Liver (tissue), 9 donors: Measurements from ENCODE around the gene HDAC8. TPM values are rescaled to one million over a fixed set of nuclear protein-coding genes. Genes with fewer than 3 reads are reported as not detected.

ENCODE experiments used
- DNase-seq: peaks from one replicate; pipeline ENCODE4 v3.0.0-alpha.2; 2017; ENCODE audit warnings: low spot score
- H3K27ac ChIP-seq, 2 donors: one replicate each; pipeline ENCODE4 v1.7.0; 2013; ENCODE audit warnings: inconsistent platforms in 2 of 2, low read length in 2 of 2, control low read depth in 1 of 2, low read depth in 1 of 2, mild to moderate bottlenecking in 1 of 2
- H3K27me3 ChIP-seq, 4 donors: one replicate each; pipeline versions ENCODE4 v1.6.1 to v1.7.0; 2013; ENCODE audit warnings: low read length in 3 of 4, inconsistent platforms in 1 of 4, mild to moderate bottlenecking in 1 of 4, moderate library complexity in 1 of 4; ENCODE audit not compliant: control insufficient read depth in 4 of 4, insufficient read depth in 4 of 4
- H3K36me3 ChIP-seq, 4 donors: one replicate each; pipeline versions ENCODE4 v1.6.1 to v1.7.0; 2013; ENCODE audit warnings: low read length in 3 of 4, mild to moderate bottlenecking in 3 of 4, low read depth in 1 of 4, moderate library complexity in 1 of 4; ENCODE audit not compliant: control insufficient read depth in 4 of 4, insufficient read depth in 3 of 4
- H3K4me1 ChIP-seq, 4 donors: one replicate each; pipeline versions ENCODE4 v1.6.1 to v1.7.0; 2013; ENCODE audit warnings: low read length in 3 of 4, mild to moderate bottlenecking in 3 of 4, moderate library complexity in 1 of 4; ENCODE audit not compliant: control insufficient read depth in 4 of 4, insufficient read depth in 4 of 4
- H3K4me3 ChIP-seq, 3 donors: one replicate each; pipeline versions ENCODE4 v1.6.1 to v1.7.0; 2013; ENCODE audit warnings: low read length in 3 of 3, control low read depth in 1 of 3, low read depth in 1 of 3, mild to moderate bottlenecking in 1 of 3
- H3K9ac ChIP-seq, 2 donors: one replicate each; pipeline ENCODE4 v1.7.0; 2013; ENCODE audit warnings: low read length in 2 of 2, mild to moderate bottlenecking in 2 of 2, moderate library complexity in 2 of 2, control low read depth in 1 of 2, low read depth in 1 of 2
- H3K9me3 ChIP-seq, 4 donors: one replicate each; pipeline versions ENCODE4 v1.6.1 to v1.7.0; 2013; ENCODE audit warnings: low read length in 3 of 4; ENCODE audit not compliant: control insufficient read depth in 4 of 4
- ATF3 ChIP-seq: IDR thresholded peaks from 2 replicates; pipeline ENCODE4 v1.6.1; 2016; ENCODE audit warnings: antibody characterized with exemption
- CTCF ChIP-seq: fragments of 150-350 bp; IDR thresholded peaks from 2 replicates; pipeline ENCODE4 v1.5.1; 2017; ENCODE audit warnings: improper control_type of control experiment, low read depth, low read length; ENCODE audit not compliant: missing input control
- EGR1 ChIP-seq, 2 donors: IDR thresholded peaks; 2 replicates each; pipeline ENCODE4 v1.6.1; 2016 to 2018; ENCODE audit warnings: antibody characterized with exemption in 2 of 2, low read depth in 2 of 2
- FOXA1 ChIP-seq: IDR thresholded peaks from 2 replicates; pipeline ENCODE4 v1.6.1; 2016; ENCODE audit warnings: antibody characterized with exemption
- FOXA2 ChIP-seq: IDR thresholded peaks from 2 replicates; pipeline ENCODE4 v1.6.1; 2016; ENCODE audit warnings: antibody characterized with exemption
- GABPA ChIP-seq, 2 donors: IDR thresholded peaks in 1 of 2; conservative IDR thresholded peaks in 1 of 2; 2 replicates each; pipeline ENCODE4 v1.6.1; 2016; ENCODE audit warnings: antibody characterized with exemption in 2 of 2, mild to moderate bottlenecking in 1 of 2, moderate library complexity in 1 of 2
- HNF4A ChIP-seq, 2 donors: conservative IDR thresholded peaks; 2 replicates each; pipeline ENCODE4 v1.6.1; 2016; ENCODE audit warnings: antibody characterized with exemption in 2 of 2, mild to moderate bottlenecking in 2 of 2
- HNF4G ChIP-seq: IDR thresholded peaks from 2 replicates; pipeline ENCODE4 v1.6.1; 2016; ENCODE audit warnings: antibody characterized with exemption
- JUND ChIP-seq, 2 donors: IDR thresholded peaks; 2 replicates each; pipeline ENCODE4 v1.6.1; 2016; ENCODE audit warnings: antibody characterized with exemption in 2 of 2
- MAX ChIP-seq: IDR thresholded peaks from 2 replicates; pipeline ENCODE4 v1.6.1; 2016; ENCODE audit warnings: antibody characterized with exemption
- NR2F2 ChIP-seq: IDR thresholded peaks from 2 replicates; pipeline ENCODE4 v1.6.1; 2016; ENCODE audit warnings: antibody characterized with exemption
- RAD21 ChIP-seq, 2 donors: IDR thresholded peaks; 2 replicates each; pipeline ENCODE4 v1.6.1; 2016; ENCODE audit warnings: antibody characterized with exemption in 2 of 2, mild to moderate bottlenecking in 2 of 2
- REST ChIP-seq: IDR thresholded peaks from 2 replicates; pipeline ENCODE4 v1.6.1; 2016; ENCODE audit warnings: antibody characterized with exemption, mild to moderate bottlenecking
- RXRA ChIP-seq, 2 donors: IDR thresholded peaks; 2 replicates each; pipeline ENCODE4 v1.6.1; 2017 to 2018; ENCODE audit warnings: antibody characterized with exemption in 2 of 2, mild to moderate bottlenecking in 1 of 2
- SP1 ChIP-seq: IDR thresholded peaks from 2 replicates; pipeline ENCODE4 v1.6.1; 2018; ENCODE audit warnings: antibody characterized with exemption, mild to moderate bottlenecking
- TAF1 ChIP-seq: conservative IDR thresholded peaks from 2 replicates; pipeline ENCODE4 v1.6.1; 2016; ENCODE audit warnings: antibody characterized with exemption, mild to moderate bottlenecking
- YY1 ChIP-seq: IDR thresholded peaks from 2 replicates; pipeline ENCODE4 v1.6.1; 2016; ENCODE audit warnings: antibody characterized with exemption, mild to moderate bottlenecking
- ZBTB33 ChIP-seq: IDR thresholded peaks from 2 replicates; pipeline ENCODE4 v1.6.1; 2016; ENCODE audit warnings: antibody characterized with exemption
- WGBS: extraction: QIAGEN DNeasy Blood & Tissue Kit; methylation state at CpG from one replicate; pipeline ENCODE4 v1.1.7; 2013; 5-methylcytosine and 5-hydroxymethylcytosine counted together
- polyA plus RNA-seq, 2 donors: library from polyadenylated mRNA; stranded (reverse) in 1 of 2; unstranded in 1 of 2; fragments of 200-250 nt in 1 of 2; fragments of >200 nt in 1 of 2; fragmentation: Nextera tagmentation in 1 of 2; extraction: Ambion mirVana in 1 of 2; gene quantifications; one replicate each; pipeline versions ENCODE4 v1.2.1 to v1.2.3, GENCODE V29; 2013 to 2015
- total RNA-seq, 2 donors: library from RNA; depleted of rRNA; stranded (reverse); fragments of >200 nt; gene quantifications; one replicate each; pipeline ENCODE4 v1.2.3, GENCODE V29; 2014
- donor health status: healthy.
- donor health status: healthy.
- donor health status: healthy.
- donor health status: healthy.
- donor health status: healthy.

The HDAC8 gene
- total and polyA plus RNA-seq, 4 donors = 11.1 to 30.4 (median 14.0) TPM

GRCh38 chrX:72479324-72480274 is 93.0 kb downstream of the HDAC8 start:
- Histone ChIP-seq H3K9me3 (peaks cover 0 to 2% (median 0%) of the 10 kb centered on the region in 4 donors), H3K27ac (peak overlapping the region in 1 of 2 donors; percentile 69), H3K36me3 (peaks cover 0 to 4% (median 0%) of the 10 kb centered on the region in 4 donors), H3K9ac (no peak overlapping the region), H3K4me3 (no peak overlapping the region), H3K27me3 (no peaks in the 10 kb centered on the region), H3K4me1 (peaks cover 1 to 14% (median 10%) of the 10 kb centered on the region in 4 donors)
- 67% methylated on average over 5 of the region's 5 CpGs for WGBS
- TF ChIP-seq RXRA (IDR thresholded peaks at IDR 0.05) (no peak), EGR1 (IDR thresholded peaks at IDR 0.05; ENCODE audit: low read depth in 2 of 2) (no peak), MAX (no peak), ZBTB33 (no peak), NR2F2 (no peak), YY1 (no peak), HNF4A (conservative IDR thresholded peaks at IDR 0.05) (no peak), RAD21 (IDR thresholded peaks at IDR 0.05) (no peak), JUND (IDR thresholded peaks at IDR 0.05) (no peak), FOXA2 (no peak), REST (no peak), FOXA1 (no peak), ATF3 (no peak), SP1 (no peak), GABPA (IDR thresholded peaks at IDR 0.05 in 1 of 2, conservative IDR thresholded peaks at IDR 0.05 in 1 of 2) (no peak), CTCF (no peak), TAF1 (no peak), HNF4G (no peak)
- no peak for DNase-seq
